Gastroesophageal sphincter (tissue), 3 donors: ENCODE results near the gene PHF5A.

Source experiments
- EP300 ChIP-seq: sonication (generic); formaldehyde crosslinking; IDR thresholded peaks from one replicate; pipeline ENCODE4 v1.6.1; 2017; ENCODE audit warnings: antibody characterized with exemption, mild to moderate bottlenecking
- POLR2A ChIP-seq, 2 donors: fragments of 450-650 bp; IDR thresholded peaks; one replicate each; pipeline ENCODE4 v1.6.1; 2017; ENCODE audit warnings: antibody characterized with exemption in 2 of 2, mild to moderate bottlenecking in 2 of 2, moderate library complexity in 1 of 2
- TF ChIP-seq, protein P1 (sequence below), 4 experiments: fragments of 200-600 bp in 2 of 4; fragments of 450-650 bp in 2 of 4; sonication (generic) in 1 of 4; IDR thresholded peaks; one replicate each; pipeline ENCODE4 v1.5.1; 2017 to 2019; ENCODE audit warnings: antibody characterized with exemption in 4 of 4, mild to moderate bottlenecking in 2 of 4, moderate library complexity in 2 of 4

DNA sequence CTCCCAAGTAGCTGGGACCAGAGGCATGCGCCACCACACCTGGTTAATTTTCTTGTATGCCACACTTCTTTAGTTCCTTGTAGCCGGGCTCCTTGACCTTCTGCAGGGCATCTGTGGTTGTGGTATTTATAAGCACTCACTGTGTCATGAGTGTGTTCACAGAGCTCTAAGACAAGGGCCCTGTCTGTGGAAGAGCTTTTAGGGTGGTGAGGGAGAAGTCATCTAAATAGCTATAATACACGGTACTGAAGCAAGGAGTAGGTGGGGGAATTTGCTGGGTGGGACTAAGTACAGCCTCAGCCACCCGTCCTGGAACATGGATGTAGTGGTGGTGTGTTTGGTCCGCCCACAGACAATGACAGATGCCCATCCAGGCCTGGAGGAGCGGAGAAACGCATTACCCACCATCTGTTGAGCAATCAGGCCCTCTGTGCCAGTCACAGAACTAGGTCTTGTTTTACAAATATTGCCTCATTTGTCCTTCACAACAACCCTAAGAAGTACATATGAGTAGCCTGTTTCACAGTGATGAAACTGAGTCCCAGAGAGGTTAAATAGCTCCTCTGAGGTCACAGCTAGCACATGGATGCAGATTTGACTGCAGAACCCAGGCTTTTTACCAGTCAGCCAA is 10.5 kb upstream of the PHF5A start:
- TF ChIP-seq, protein P1, sequence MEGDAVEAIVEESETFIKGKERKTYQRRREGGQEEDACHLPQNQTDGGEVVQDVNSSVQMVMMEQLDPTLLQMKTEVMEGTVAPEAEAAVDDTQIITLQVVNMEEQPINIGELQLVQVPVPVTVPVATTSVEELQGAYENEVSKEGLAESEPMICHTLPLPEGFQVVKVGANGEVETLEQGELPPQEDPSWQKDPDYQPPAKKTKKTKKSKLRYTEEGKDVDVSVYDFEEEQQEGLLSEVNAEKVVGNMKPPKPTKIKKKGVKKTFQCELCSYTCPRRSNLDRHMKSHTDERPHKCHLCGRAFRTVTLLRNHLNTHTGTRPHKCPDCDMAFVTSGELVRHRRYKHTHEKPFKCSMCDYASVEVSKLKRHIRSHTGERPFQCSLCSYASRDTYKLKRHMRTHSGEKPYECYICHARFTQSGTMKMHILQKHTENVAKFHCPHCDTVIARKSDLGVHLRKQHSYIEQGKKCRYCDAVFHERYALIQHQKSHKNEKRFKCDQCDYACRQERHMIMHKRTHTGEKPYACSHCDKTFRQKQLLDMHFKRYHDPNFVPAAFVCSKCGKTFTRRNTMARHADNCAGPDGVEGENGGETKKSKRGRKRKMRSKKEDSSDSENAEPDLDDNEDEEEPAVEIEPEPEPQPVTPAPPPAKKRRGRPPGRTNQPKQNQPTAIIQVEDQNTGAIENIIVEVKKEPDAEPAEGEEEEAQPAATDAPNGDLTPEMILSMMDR (IDR thresholded peaks at IDR 0.05): no peak
- TF ChIP-seq POLR2A (IDR thresholded peaks at IDR 0.05) (no peak), EP300 (no peak)
